SH-SY5Y (cell line): ENCODE results near the gene GLIPR1L2.

Source experiments
- GATA2 ChIP-seq: IDR thresholded peaks from 2 replicates; pipeline ENCODE4 v1.6.1; 2011; ENCODE audit warnings: mild to moderate bottlenecking, low read depth, low read length
- GATA3 ChIP-seq: IDR thresholded peaks from 2 replicates; pipeline ENCODE4 v1.6.1; 2011; ENCODE audit warnings: low read depth, mild to moderate bottlenecking, low read length, moderate library complexity

DNA sequence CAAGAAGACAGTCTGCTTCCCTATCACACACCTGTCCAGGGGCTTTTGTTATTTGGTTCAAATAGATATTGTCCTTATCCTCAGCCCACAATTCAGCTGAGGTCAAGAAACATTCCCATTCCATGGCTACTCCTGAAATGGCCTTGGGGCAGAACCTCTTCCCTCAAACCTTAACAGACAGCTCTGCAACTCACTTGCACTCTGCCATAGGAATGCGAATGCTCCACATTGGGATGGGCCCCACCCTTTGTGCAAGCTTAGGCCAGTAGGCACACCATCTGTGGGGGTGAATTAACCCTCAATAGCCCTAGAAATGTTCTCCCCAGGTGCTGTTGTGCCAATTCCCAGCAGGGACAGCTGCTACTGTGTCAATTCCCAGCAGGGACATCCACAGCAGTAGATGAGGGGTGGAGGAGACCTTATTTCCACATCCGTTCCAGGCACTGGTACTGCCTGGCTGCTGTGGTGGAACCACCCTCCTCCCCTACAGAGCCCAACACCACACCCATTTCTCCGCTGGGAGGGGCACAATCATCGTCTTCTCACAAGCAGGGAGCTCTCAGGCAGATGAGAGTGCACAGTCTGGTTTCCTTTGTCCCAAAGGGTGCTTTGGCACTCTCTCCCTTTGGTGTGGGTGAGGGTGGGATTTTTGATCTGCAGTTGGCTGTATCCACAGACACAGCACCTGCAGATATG lies 47.3 kb downstream of the GLIPR1L2 start:
- TF ChIP-seq GATA3 (no peak), GATA2 (no peak)
